Fibroblast of skin of abdomen (primary cell): ENCODE results near the gene HAUS7.

Experiments
- DNase-seq: peaks from one replicate; pipeline ENCODE4 v3.0.0-alpha.2; 2013

HAUS7 gene

GRCh38 chrX:153454901-153455550 is 15.3 kb downstream of the HAUS7 start:
- no peak for DNase-seq

- no peak for DNase-seq
Observed at GRCh38 chrX:153450949-153451277, 19.5 kb downstream of the HAUS7 start.

GRCh38 chrX:153450114-153450948 is 20.0 kb downstream of the HAUS7 start:
- DNase-seq, result no peak

GRCh38 chrX:153449368-153450113 is 20.8 kb downstream of the HAUS7 start:
- no peak for DNase-seq

GRCh38 chrX:153448556-153449367 is 21.6 kb downstream of the HAUS7 start:
- no peak for DNase-seq

GRCh38 chrX:153447581-153447960 is 22.8 kb downstream of the HAUS7 start:
- no peak for DNase-seq

- no peak for DNase-seq
Observed at GRCh38 chrX:153446950-153447580, 23.3 kb downstream of the HAUS7 start.

GRCh38 chrX:153446636-153446936 is 23.8 kb downstream of the HAUS7 start:
- DNase-seq, result no peak

GRCh38 chrX:153445856-153446635 is 24.3 kb downstream of the HAUS7 start, which contains the start of gene TREX2:
TSS of gene TREX2 (minus strand) at chrX:153446056. CDS start at chrX:153445430, 626 bp downstream.
- DNase-seq, result no peak

GRCh38 chrX:153445106-153445855 is 25.1 kb downstream of the HAUS7 start:
- DNase-seq, result no peak

- no peak for DNase-seq
Observed at GRCh38 chrX:153444333-153445011, 25.9 kb downstream of the HAUS7 start.

GRCh38 chrX:153443476-153444332 is 26.7 kb downstream of the HAUS7 start:
- DNase-seq, result no peak

- DNase-seq, result no peak
Observed at GRCh38 chrX:153442463-153442862, 27.9 kb downstream of the HAUS7 start.

- DNase-seq, result no peak
Observed at GRCh38 chrX:153441981-153442380, 28.4 kb downstream of the HAUS7 start.

- DNase-seq, result no peak
Observed at GRCh38 chrX:153441296-153441695, 29.1 kb downstream of the HAUS7 start.

GRCh38 chrX:153440556-153441135 is 29.7 kb downstream of the HAUS7 start:
- DNase-seq, result no peak

GRCh38 chrX:153439977-153440376 is 30.4 kb downstream of the HAUS7 start:
- no peak for DNase-seq

- DNase-seq, result peak; percentile 5
Observed at GRCh38 chrX:153438532-153438931, 31.8 kb downstream of the HAUS7 start.

GRCh38 chrX:153435845-153436244 is 34.5 kb downstream of the HAUS7 start:
- no peak for DNase-seq
